KMS-11 (cell line): ENCODE data around the gene PLA2G15.

Source experiments
- H2AFZ ChIP-seq: fragments of 200-600 bp; sonication (generic); 2 replicates; pipeline ENCODE4 v1.6.1; 2016; ENCODE audit warnings: antibody characterized with exemption, mixed run types, low read depth
- H3K27ac ChIP-seq: fragments of 200-600 bp; sonication (generic); 2 replicates; pipeline ENCODE4 v1.6.1; 2016; ENCODE audit warnings: mild to moderate bottlenecking, mixed run types
- H3K27me3 ChIP-seq: fragments of 200-600 bp; sonication (generic); 2 replicates; pipeline ENCODE4 v1.6.1; 2017; ENCODE audit warnings: mild to moderate bottlenecking, low read depth, mixed run types, moderate library complexity; ENCODE audit not compliant: insufficient read depth
- H3K36me3 ChIP-seq: fragments of 200-600 bp; sonication (generic); 2 replicates; pipeline ENCODE4 v1.6.1; 2017; ENCODE audit warnings: mild to moderate bottlenecking, mixed run types; ENCODE audit not compliant: insufficient read depth
- H3K4me1 ChIP-seq: fragments of 200-600 bp; sonication (generic); 2 replicates; pipeline ENCODE4 v1.6.1; 2016; ENCODE audit warnings: mild to moderate bottlenecking, low read depth, mixed run types; ENCODE audit not compliant: poor library complexity, severe bottlenecking
- H3K4me2 ChIP-seq: fragments of 200-600 bp; sonication (generic); 2 replicates; pipeline ENCODE4 v1.7.0; 2016; ENCODE audit warnings: mild to moderate bottlenecking, mixed run types
- H3K4me3 ChIP-seq: fragments of 200-600 bp; sonication (generic); IDR thresholded peaks from 2 replicates; pipeline ENCODE4 v1.6.1; 2017; ENCODE audit warnings: low read depth, low read length, mixed read lengths; ENCODE audit not compliant: insufficient read depth
- H3K79me2 ChIP-seq: fragments of 200-600 bp; sonication (generic); 2 replicates; pipeline ENCODE4 v1.6.1; 2016; ENCODE audit warnings: low read depth, mixed run types; ENCODE audit not compliant: insufficient read depth
- H3K9ac ChIP-seq: fragments of 200-600 bp; sonication (generic); 2 replicates; pipeline ENCODE4 v1.6.1; 2016; ENCODE audit warnings: mild to moderate bottlenecking, mixed run types
- H4K20me1 ChIP-seq: fragments of 200-600 bp; sonication (generic); 2 replicates; pipeline ENCODE4 v1.6.1; 2016; ENCODE audit warnings: mild to moderate bottlenecking, mixed run types; ENCODE audit not compliant: insufficient read depth
- CTCF ChIP-seq: fragments of 200-600 bp; sonication (generic); conservative IDR thresholded peaks from 2 replicates; pipeline ENCODE4 v1.6.1; 2017; ENCODE audit warnings: low read depth, mild to moderate bottlenecking, antibody characterized with exemption, low read length, moderate library complexity, mixed read lengths

The PLA2G15 gene

GRCh38 chr16:68230176-68230571 lies 15.0 kb upstream of the PLA2G15 start:
- Histone ChIP-seq H4K20me1 (no peaks in the 10 kb centered on the region), H3K27ac (no peak overlapping the region), H3K4me3 (no peak overlapping the region), H3K27me3 (no peaks in the 10 kb centered on the region), H2AFZ (no peak overlapping the region), H3K4me2 (no peak overlapping the region), H3K79me2 (no peaks in the 10 kb centered on the region), H3K36me3 (no peaks in the 10 kb centered on the region), H3K9ac (no peak overlapping the region), H3K4me1 (peaks cover 23% of the 10 kb centered on the region)
- no peak for TF ChIP-seq CTCF

GRCh38 chr16:68230956-68231355 lies 14.2 kb upstream of the PLA2G15 start:
- H3K36me3 ChIP-seq = no peaks in the 10 kb centered on the region
- H3K4me1 ChIP-seq = peaks cover 23% of the 10 kb centered on the region
- no peaks in the 10 kb centered on the region for H4K20me1 ChIP-seq
- H3K27me3 ChIP-seq = no peaks in the 10 kb centered on the region
- no peak overlapping the region for H3K9ac ChIP-seq
- no peak overlapping the region for H3K4me3 ChIP-seq
- no peak overlapping the region for H3K4me2 ChIP-seq
- H3K27ac ChIP-seq = no peak overlapping the region
- no peak for TF ChIP-seq CTCF
- no peaks in the 10 kb centered on the region for H3K79me2 ChIP-seq
- no peak overlapping the region for H2AFZ ChIP-seq

- no peak overlapping the region for H3K27ac ChIP-seq
- H3K79me2 ChIP-seq = no peaks in the 10 kb centered on the region
- H2AFZ ChIP-seq = no peak overlapping the region
- TF ChIP-seq CTCF = no peak
- peaks cover 21% of the 10 kb centered on the region for H3K4me1 ChIP-seq
- no peaks in the 10 kb centered on the region for H3K27me3 ChIP-seq
- H3K4me2 ChIP-seq = no peak overlapping the region
- no peaks in the 10 kb centered on the region for H4K20me1 ChIP-seq
- H3K4me3 ChIP-seq = no peak overlapping the region
- H3K36me3 ChIP-seq = no peaks in the 10 kb centered on the region
- no peak overlapping the region for H3K9ac ChIP-seq
Measured at GRCh38 chr16:68231384-68232136, 13.6 kb upstream of the PLA2G15 start.

- H2AFZ ChIP-seq = no peak overlapping the region
- H3K79me2 ChIP-seq = no peaks in the 10 kb centered on the region
- H3K27ac ChIP-seq = no peak overlapping the region
- H3K36me3 ChIP-seq = no peaks in the 10 kb centered on the region
- H4K20me1 ChIP-seq = no peaks in the 10 kb centered on the region
- no peak overlapping the region for H3K4me3 ChIP-seq
- no peak for TF ChIP-seq CTCF
- H3K4me1 ChIP-seq = peaks cover 20% of the 10 kb centered on the region
- no peaks in the 10 kb centered on the region for H3K27me3 ChIP-seq
- H3K4me2 ChIP-seq = no peak overlapping the region
- no peak overlapping the region for H3K9ac ChIP-seq
Measured at GRCh38 chr16:68232335-68232734, 12.8 kb upstream of the PLA2G15 start.
